OCI-LY3 (cell line): ENCODE results near the gene GDPD5.

Experiments
- H2AFZ ChIP-seq: fragments of 200-600, 300-600 bp; shearing (Covaris generic); 2 replicates; pipeline ENCODE4 v1.6.0; 2014; ENCODE audit warnings: antibody characterized with exemption, low read depth, low read length
- H3K27ac ChIP-seq: fragments of 200-600, 300-600 bp; sonication (generic); 2 replicates; pipeline ENCODE4 v1.5.1; 2014; ENCODE audit warnings: mild to moderate bottlenecking, low read length, moderate library complexity, mixed read lengths
- H3K27me3 ChIP-seq: fragments of 200-600, 300-600 bp; sonication (generic); 2 replicates; pipeline ENCODE4 v1.6.1; 2014; ENCODE audit warnings: low read depth, low read length, mixed read lengths
- H3K36me3 ChIP-seq: fragments of 200-600, 300-600 bp; sonication (generic); replicated peaks from 2 replicates; pipeline ENCODE3; 2014; ENCODE audit warnings: low read depth, low read length, mixed read lengths
- H3K4me1 ChIP-seq: fragments of 300-600, 200-600 bp; sonication (generic); 2 replicates; pipeline ENCODE4 v1.6.1; 2014; ENCODE audit warnings: low read length, mixed read lengths
- H3K4me2 ChIP-seq: fragments of 200-600, 300-600 bp; sonication (generic); 2 replicates; pipeline ENCODE4 v1.6.1; 2014; ENCODE audit warnings: low read length, mixed read lengths
- H3K4me3 ChIP-seq: fragments of 300-600, 200-600 bp; sonication (generic); 2 replicates; pipeline ENCODE4 v1.5.1; 2014; ENCODE audit warnings: antibody characterized with exemption, mild to moderate bottlenecking, low read length, moderate library complexity
- H3K79me2 ChIP-seq: fragments of 300-600, 200-600 bp; shearing (Covaris generic); 2 replicates; pipeline ENCODE4 v1.6.1; 2014; ENCODE audit warnings: mild to moderate bottlenecking, low read length, mixed read lengths
- H3K9ac ChIP-seq: fragments of 300-600, 200-600 bp; shearing (Covaris generic); 2 replicates; pipeline ENCODE4 v1.6.0; 2014; ENCODE audit warnings: mild to moderate bottlenecking, low read length, moderate library complexity
- H3K9me3 ChIP-seq: fragments of 200-600, 300-600 bp; shearing (Covaris generic); 2 replicates; pipeline ENCODE4 v1.6.1; 2014; ENCODE audit warnings: low read length, mixed read lengths; ENCODE audit not compliant: insufficient read depth
- H4K20me1 ChIP-seq: fragments of 200-600, 300-600 bp; sonication (generic); 2 replicates; pipeline ENCODE4 v1.6.1; 2016; ENCODE audit warnings: low read length, mixed read lengths; ENCODE audit not compliant: insufficient read depth
- EZH2phosphoT487 ChIP-seq: fragments of 200-600 bp; shearing (Covaris generic); IDR thresholded peaks from 2 replicates; pipeline ENCODE4 v1.6.1; 2018; ENCODE audit warnings: antibody characterized with exemption, mixed run types, low read depth
- TF ChIP-seq, protein P1 (sequence below): fragments of 200-600, 300-600 bp; sonication (generic); IDR thresholded peaks from 2 replicates; pipeline ENCODE4 v1.5.1; 2014; ENCODE audit warnings: antibody characterized with exemption, low read length, low read depth

Gene GDPD5

DNA sequence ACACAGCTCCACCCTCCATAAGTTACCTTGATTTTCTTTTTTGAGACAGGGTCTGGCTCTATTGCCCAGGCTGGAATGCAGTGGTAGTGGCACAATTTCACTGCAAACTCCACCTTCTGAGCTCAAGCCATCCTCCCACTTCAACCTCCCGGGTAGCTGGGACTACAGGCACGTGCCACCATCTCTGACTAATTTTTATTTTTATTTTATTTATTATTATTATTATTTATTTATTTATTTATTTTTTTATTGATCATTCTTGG lies 116.9 kb downstream of the GDPD5 start:
- H3K9ac ChIP-seq: no peak overlapping the region
- no peaks in the 10 kb centered on the region for H3K9me3 ChIP-seq
- H3K27ac ChIP-seq: no peak overlapping the region
- no peaks in the 10 kb centered on the region for H3K4me1 ChIP-seq
- H4K20me1 ChIP-seq: peaks cover 59% of the 10 kb centered on the region
- H3K36me3 ChIP-seq: peaks cover 57% of the 10 kb centered on the region
- no peaks in the 10 kb centered on the region for H3K27me3 ChIP-seq
- no peak overlapping the region for H3K4me2 ChIP-seq
- no peak for TF ChIP-seq EZH2phosphoT487
- TF ChIP-seq, protein P1, sequence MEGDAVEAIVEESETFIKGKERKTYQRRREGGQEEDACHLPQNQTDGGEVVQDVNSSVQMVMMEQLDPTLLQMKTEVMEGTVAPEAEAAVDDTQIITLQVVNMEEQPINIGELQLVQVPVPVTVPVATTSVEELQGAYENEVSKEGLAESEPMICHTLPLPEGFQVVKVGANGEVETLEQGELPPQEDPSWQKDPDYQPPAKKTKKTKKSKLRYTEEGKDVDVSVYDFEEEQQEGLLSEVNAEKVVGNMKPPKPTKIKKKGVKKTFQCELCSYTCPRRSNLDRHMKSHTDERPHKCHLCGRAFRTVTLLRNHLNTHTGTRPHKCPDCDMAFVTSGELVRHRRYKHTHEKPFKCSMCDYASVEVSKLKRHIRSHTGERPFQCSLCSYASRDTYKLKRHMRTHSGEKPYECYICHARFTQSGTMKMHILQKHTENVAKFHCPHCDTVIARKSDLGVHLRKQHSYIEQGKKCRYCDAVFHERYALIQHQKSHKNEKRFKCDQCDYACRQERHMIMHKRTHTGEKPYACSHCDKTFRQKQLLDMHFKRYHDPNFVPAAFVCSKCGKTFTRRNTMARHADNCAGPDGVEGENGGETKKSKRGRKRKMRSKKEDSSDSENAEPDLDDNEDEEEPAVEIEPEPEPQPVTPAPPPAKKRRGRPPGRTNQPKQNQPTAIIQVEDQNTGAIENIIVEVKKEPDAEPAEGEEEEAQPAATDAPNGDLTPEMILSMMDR: no peak
- H3K79me2 ChIP-seq: peaks cover 38% of the 10 kb centered on the region
- no peak overlapping the region for H3K4me3 ChIP-seq
- no peak overlapping the region for H2AFZ ChIP-seq

DNA sequence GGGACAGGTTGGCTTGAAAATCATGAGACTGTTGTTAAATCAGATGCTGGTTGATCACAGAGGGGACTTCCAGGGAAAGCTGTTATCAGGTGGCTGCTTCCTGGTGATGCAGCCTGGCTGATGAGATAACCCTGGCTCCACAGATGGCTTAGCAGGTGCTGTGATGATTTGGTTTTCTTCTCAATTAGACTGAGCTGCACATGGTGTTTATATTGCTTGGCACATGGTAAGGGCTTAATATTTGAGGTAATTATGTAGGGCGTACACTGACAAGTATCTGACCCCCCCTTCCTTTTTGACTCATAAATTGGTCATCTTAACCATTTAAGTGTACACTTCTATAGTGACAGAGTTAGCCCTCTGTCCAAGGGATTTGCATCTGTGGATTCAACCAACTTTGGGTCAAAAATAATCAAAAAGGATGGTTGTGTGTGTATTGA lies 119.4 kb downstream of the GDPD5 start:
- no peak overlapping the region for H3K4me3 ChIP-seq
- TF ChIP-seq, protein P1: no peak
- no peak for TF ChIP-seq EZH2phosphoT487
- H3K4me1 ChIP-seq: peaks cover 7% of the 10 kb centered on the region
- H3K36me3 ChIP-seq: peaks cover 67% of the 10 kb centered on the region
- H3K79me2 ChIP-seq: peaks cover 63% of the 10 kb centered on the region
- H4K20me1 ChIP-seq: peaks cover 72% of the 10 kb centered on the region
- no peak overlapping the region for H3K9ac ChIP-seq
- no peak overlapping the region for H2AFZ ChIP-seq
- H3K9me3 ChIP-seq: no peaks in the 10 kb centered on the region
- no peak overlapping the region for H3K27ac ChIP-seq
- no peak overlapping the region for H3K4me2 ChIP-seq
- no peaks in the 10 kb centered on the region for H3K27me3 ChIP-seq

DNA sequence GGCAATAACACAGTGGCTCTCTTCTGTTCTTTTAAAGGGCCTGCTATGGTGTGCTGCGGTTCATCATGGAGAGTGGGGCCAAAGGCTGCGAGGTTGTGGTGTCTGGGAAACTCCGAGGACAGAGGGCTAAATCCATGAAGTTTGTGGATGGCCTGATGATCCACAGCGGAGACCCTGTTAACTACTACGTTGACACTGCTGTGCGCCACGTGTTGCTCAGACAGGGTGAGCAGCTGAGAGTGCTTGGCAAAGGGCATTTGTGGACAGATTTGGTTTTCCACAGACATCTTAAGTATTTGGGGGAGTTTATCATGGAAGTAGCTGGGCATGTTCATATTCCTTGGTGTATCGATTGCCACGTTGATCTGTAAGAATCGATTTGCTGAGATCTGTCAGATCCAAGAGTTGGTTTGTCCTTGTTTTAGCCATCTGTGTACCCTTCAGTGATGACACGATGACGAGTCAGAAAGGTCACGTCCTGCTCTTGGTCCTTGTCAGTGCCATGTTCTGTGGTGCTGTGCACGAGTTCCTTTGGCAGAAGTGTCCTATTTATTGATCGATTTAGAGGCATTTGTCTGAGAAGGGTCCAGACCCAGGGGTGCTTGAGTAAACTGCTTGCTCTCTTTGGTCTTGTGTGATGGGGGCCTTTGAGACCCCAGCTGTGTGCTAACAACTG lies 121.6 kb downstream of the GDPD5 start:
- H3K79me2 ChIP-seq: peaks cover 85% of the 10 kb centered on the region
- no peaks in the 10 kb centered on the region for H3K27me3 ChIP-seq
- peaks cover 83% of the 10 kb centered on the region for H3K36me3 ChIP-seq
- no peak overlapping the region for H3K9ac ChIP-seq
- TF ChIP-seq, protein P1: no peak
- no peak for TF ChIP-seq EZH2phosphoT487
- peaks cover 12% of the 10 kb centered on the region for H3K4me1 ChIP-seq
- H4K20me1 ChIP-seq: peaks cover 87% of the 10 kb centered on the region
- no peak overlapping the region for H2AFZ ChIP-seq
- H3K9me3 ChIP-seq: no peaks in the 10 kb centered on the region
- no peak overlapping the region for H3K27ac ChIP-seq
- no peak overlapping the region for H3K4me3 ChIP-seq
- no peak overlapping the region for H3K4me2 ChIP-seq

DNA sequence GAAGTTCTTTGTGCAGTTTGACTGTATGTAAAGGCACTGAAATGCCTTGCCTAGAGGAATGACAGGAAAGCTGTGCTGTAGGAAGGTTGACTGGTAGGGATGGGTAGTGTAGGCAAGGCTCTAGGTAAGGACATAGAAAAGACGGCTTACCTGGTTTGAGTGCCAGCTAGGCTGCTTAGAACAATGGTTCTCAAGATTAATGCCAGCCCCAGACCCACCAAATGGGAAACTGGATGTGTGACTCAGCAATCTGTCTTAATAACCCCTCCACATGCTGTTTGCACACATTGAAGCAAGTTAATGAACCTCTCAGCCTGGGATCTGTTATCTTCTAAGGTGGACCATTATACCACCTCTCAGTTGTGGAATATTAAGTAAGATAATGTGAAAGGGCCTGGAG lies 122.7 kb downstream of the GDPD5 start:
- no peak overlapping the region for H3K27ac ChIP-seq

More for the DNA sequence above, 122.7 kb downstream of the GDPD5 start:
- H3K4me3 ChIP-seq: no peak overlapping the region
- no peaks in the 10 kb centered on the region for H3K9me3 ChIP-seq
- H3K4me2 ChIP-seq: no peak overlapping the region
- H3K36me3 ChIP-seq: peaks cover 78% of the 10 kb centered on the region
- H3K79me2 ChIP-seq: peaks cover 80% of the 10 kb centered on the region
- no peak overlapping the region for H2AFZ ChIP-seq
- no peaks in the 10 kb centered on the region for H3K27me3 ChIP-seq
- H4K20me1 ChIP-seq: peaks cover 79% of the 10 kb centered on the region
- peaks cover 15% of the 10 kb centered on the region for H3K4me1 ChIP-seq
- TF ChIP-seq, protein P1: no peak
- no peak for TF ChIP-seq EZH2phosphoT487
- no peak overlapping the region for H3K9ac ChIP-seq
